Heart left ventricle (tissue), 16 donors: ENCODE measurements around the gene ASTN2. TPM values are rescaled to one million over a fixed set of nuclear protein-coding genes. Genes with fewer than 3 reads are reported as not detected.

ENCODE experiments used
- ATAC-seq, 4 donors: fragments of 200-7000 bp; cut with Tn5 transposase; one replicate each; pipeline ENCODE4 v1.9.1; 2020 to 2022; ENCODE audit warnings: moderate library complexity in 4 of 4, mild to moderate bottlenecking in 3 of 4, moderate number of reproducible peaks in 1 of 4
- DNase-seq, 5 donors: peaks; one replicate each; pipeline ENCODE4 v3.0.0-alpha.2; 2020
- H3K27ac ChIP-seq, 12 donors: fragments of 200-600 bp; sonication (generic) in 4 of 12; one replicate each; pipeline versions ENCODE4 v1.5.0 to v1.8.0; 2016 to 2022; ENCODE audit warnings: mild to moderate bottlenecking in 2 of 12
- H3K27me3 ChIP-seq, 9 donors: fragments of 200-600 bp; sonication (generic) in 2 of 9; one replicate each; pipeline versions ENCODE4 v1.5.1 to v1.8.0; 2016 to 2022; ENCODE audit warnings: mild to moderate bottlenecking in 3 of 9
- H3K36me3 ChIP-seq, 9 donors: fragments of 200-600 bp; sonication (generic) in 2 of 9; one replicate each; pipeline versions ENCODE4 v1.5.0 to v1.8.0; 2018 to 2022; ENCODE audit warnings: mild to moderate bottlenecking in 2 of 9
- H3K4me1 ChIP-seq, 12 donors: fragments of 200-600 bp; sonication (generic) in 4 of 12; one replicate each; pipeline versions ENCODE4 v1.5.0 to v1.8.0; 2016 to 2022; ENCODE audit warnings: mild to moderate bottlenecking in 3 of 12
- H3K4me3 ChIP-seq, 12 donors: fragments of 200-600 bp; sonication (generic) in 4 of 12; one replicate each; pipeline versions ENCODE4 v1.5.0 to v1.8.0; 2017 to 2022; ENCODE audit warnings: mild to moderate bottlenecking in 9 of 12, moderate library complexity in 4 of 12
- H3K9me3 ChIP-seq, 12 donors: fragments of 200-600 bp; sonication (generic) in 4 of 12; one replicate each; pipeline versions ENCODE4 v1.5.0 to v1.8.0; 2016 to 2022; ENCODE audit warnings: mild to moderate bottlenecking in 1 of 12
- CTCF ChIP-seq, 12 donors: fragments of 200-600 bp; sonication (generic) in 4 of 12; IDR thresholded peaks; one replicate each; pipeline versions ENCODE4 v1.5.0 to v1.8.0; 2018 to 2022; ENCODE audit warnings: antibody characterized with exemption in 12 of 12, mild to moderate bottlenecking in 5 of 12
- POLR2A ChIP-seq, 2 donors: fragments of 450-650 bp; IDR thresholded peaks; one replicate each; pipeline ENCODE4 v1.6.1; 2017; ENCODE audit warnings: antibody characterized with exemption in 2 of 2, mild to moderate bottlenecking in 2 of 2, moderate library complexity in 2 of 2
- WGBS, 4 donors: extraction: QIAGEN DNeasy Blood & Tissue Kit in 2 of 4; methylation state at CpG; one replicate each; pipeline versions ENCODE4 v1.1.5 to v1.1.7; 2013 to 2018; 5-methylcytosine and 5-hydroxymethylcytosine counted together
- intact Hi-C, 10 donors: fragments of 100-400 bp; cut with DNase I; formaldehyde crosslinking; loops; one replicate each; pipeline versions ENCODE4 v1.11.1 to v1.14.2; 2022
- polyA plus RNA-seq, 2 donors: library from polyadenylated mRNA; stranded (reverse); fragments of 200-250 nt; gene quantifications; one replicate each; pipeline ENCODE4 v1.2.3, GENCODE V29; 2013
- total RNA-seq, 9 donors: library from RNA; depleted of rRNA in 2 of 9; stranded (reverse); fragments of >200 nt in 2 of 9; fragmentation: NEBNext Ultra II Directional in 3 of 9; extraction: Animal tissue kit (Norgen Biotek cat#: 25700) in 3 of 9; gene quantifications; one replicate each; pipeline versions ENCODE4 v1.1.0 to v1.2.4, GENCODE V29; 2016 to 2023
- donor health status: ischemic (EF 13 %, LVEDD 7.1; RV severe dilation, severe dysfunction).
- donor health status: healthy with polysubstance abuse.
- donor health status: DM: no; HTN: yes; CAD: no.
- donor health status: DM: no; HTN: no; CAD: no.
- donor health status: ischemic (EF 25% LVEDD 6.9; RV normal size, moderate dysfunction).
- donor health status: ischemic (EF 25% LVEDD 5.7; RV mildly dilated, moderate dysfunction).
- donor health status: healthy.
- donor health status: DM: yes; HTN: yes; CAD: no.
- donor health status: ischemic (EF 35%, LVEDD 5.7; RV mildly dilated, moderate dysfunction).
- donor health status: nonischemic (EF 11% LVEDD 7.7; RV severe dilation, severe dysfunction).
- donor health status: DM: yes; HTN: yes; CAD: no.
- donor health status: PGD.
- donor health status: ischemic (EF 29% LVEDD 5.4; RV normal size, mild dysfunction).
- donor health status: nonischemic (EF 23%, LVEDD 6.1; RV moderate dilation, normal function).

The ASTN2 gene
- total and polyA plus RNA-seq, 11 donors = 2.5 to 6.0 (median 3.5) TPM

- no peaks in the 10 kb centered on the region for H3K36me3 ChIP-seq
- no peak overlapping the region for H3K27ac ChIP-seq
- 44 to 68% (median 63%) methylated on average over 5 of the region's 5 CpGs for WGBS, 4 donors
- intact Hi-C loops = no loop called here
- DNase-seq = no peak
- TF ChIP-seq POLR2A (IDR thresholded peaks at IDR 0.05) (no peak), CTCF (IDR thresholded peaks at IDR 0.05) (no peak)
- H3K9me3 ChIP-seq = no peaks in the 10 kb centered on the region
- H3K4me3 ChIP-seq = no peak overlapping the region
- peaks cover 0 to 12% (median 6%) of the 10 kb centered on the region in 12 donors for H3K4me1 ChIP-seq
- H3K27me3 ChIP-seq = no peaks in the 10 kb centered on the region
- peak in 1 of 4 donors; percentile 22 for ATAC-seq
These were observed 948.3 kb downstream of the ASTN2 start for GRCh38 chr9:116466271-116467235.

GRCh38 chr9:116465576-116466270, 949.1 kb downstream of the ASTN2 start:
- intact Hi-C loops = no loop called here
- 82 to 89% (median 85%) methylated on average over 9 of the region's 9 CpGs for WGBS, 4 donors
- no peak overlapping the region for H3K27ac ChIP-seq
- no peak overlapping the region for H3K4me3 ChIP-seq
- DNase-seq = no peak
- no peaks in the 10 kb centered on the region for H3K9me3 ChIP-seq
- no peaks in the 10 kb centered on the region for H3K36me3 ChIP-seq
- H3K4me1 ChIP-seq = peaks cover 0 to 4% (median 0%) of the 10 kb centered on the region in 12 donors
- ATAC-seq = no peak
- TF ChIP-seq POLR2A (IDR thresholded peaks at IDR 0.05) (no peak), CTCF (IDR thresholded peaks at IDR 0.05) (no peak)
- no peaks in the 10 kb centered on the region for H3K27me3 ChIP-seq

GRCh38 chr9:116464987-116465571, 949.8 kb downstream of the ASTN2 start:
- ATAC-seq (peak in 2 of 4 donors; percentile 13 to 46), DNase-seq (no peak)
- no peak overlapping the region for H3K27ac ChIP-seq
- H3K36me3 ChIP-seq = no peaks in the 10 kb centered on the region
- intact Hi-C loops = no loop called here
- no peaks in the 10 kb centered on the region for H3K27me3 ChIP-seq
- H3K9me3 ChIP-seq = no peaks in the 10 kb centered on the region
- TF ChIP-seq POLR2A (IDR thresholded peaks at IDR 0.05) = no peak
- no peak for TF ChIP-seq CTCF (IDR thresholded peaks at IDR 0.05)
- WGBS, 4 donors = 56 to 68% (median 65%) methylated on average over 12 of the region's 12 CpGs
- no peaks in the 10 kb centered on the region for H3K4me1 ChIP-seq
- H3K4me3 ChIP-seq = no peak overlapping the region

GRCh38 chr9:116464423-116464822, 950.4 kb downstream of the ASTN2 start:
- intact Hi-C loops = no loop called here
- Histone ChIP-seq H3K4me3 (no peak overlapping the region), H3K27ac (no peak overlapping the region), H3K4me1 (no peaks in the 10 kb centered on the region), H3K9me3 (no peaks in the 10 kb centered on the region), H3K36me3 (no peaks in the 10 kb centered on the region), H3K27me3 (no peaks in the 10 kb centered on the region)
- DNase-seq = no peak
- ATAC-seq = no peak
- no peak for TF ChIP-seq POLR2A (IDR thresholded peaks at IDR 0.05)
- no peak for TF ChIP-seq CTCF (IDR thresholded peaks at IDR 0.05)
